Effector CD4-positive, alpha-beta T cell (primary cell): ENCODE measurements around the gene ZC3HAV1L.
"Not testable (repeated sequence)": the region's sequence is repeated elsewhere in the genome, so short reads cannot be mapped to it uniquely, and the experiment has no call there.

Experiments used
- DNase-seq: peaks from one replicate; pipeline ENCODE4 v3.0.0-alpha.2; 2020

ZC3HAV1L gene

DNA sequence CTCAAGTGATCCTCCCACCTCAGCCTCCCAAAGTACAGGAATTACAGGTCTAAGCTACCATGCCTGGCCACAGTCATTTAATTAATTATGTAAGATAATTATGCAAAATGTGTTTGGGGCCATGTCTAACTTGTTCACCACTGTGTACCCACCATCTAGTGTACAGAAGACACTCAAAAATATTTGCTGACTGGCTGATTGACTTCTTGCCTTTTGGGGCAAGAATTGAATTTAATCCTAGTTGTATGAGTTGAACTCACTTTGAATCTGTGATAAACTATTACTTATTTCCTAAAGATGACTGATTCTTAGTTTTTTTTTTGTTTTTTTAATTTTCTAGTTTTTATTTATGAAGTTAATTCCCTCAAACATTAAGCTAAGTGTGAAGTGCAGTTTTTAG, 15.8 kb upstream of the ZC3HAV1L start:
- no peak for DNase-seq

DNA sequence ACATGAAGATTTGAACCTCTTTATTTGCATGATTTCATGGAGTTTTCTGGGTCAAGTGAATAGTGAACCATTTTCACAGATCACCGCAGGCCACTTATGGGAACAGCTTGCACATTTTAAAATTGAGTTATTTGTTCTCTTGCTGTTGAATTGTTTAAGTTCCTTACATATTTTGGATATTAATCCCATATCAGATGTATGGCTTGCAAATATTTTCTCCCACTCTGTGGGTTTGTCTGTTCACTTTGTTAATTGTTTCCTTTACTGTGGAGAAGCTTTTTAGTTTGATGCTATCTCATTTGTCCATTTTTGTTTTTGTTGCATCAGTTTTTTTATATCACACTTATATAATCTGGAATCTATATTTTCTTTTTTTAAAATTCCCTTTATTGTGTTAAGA, 14.1 kb upstream of the ZC3HAV1L start:
- no peak for DNase-seq

DNA sequence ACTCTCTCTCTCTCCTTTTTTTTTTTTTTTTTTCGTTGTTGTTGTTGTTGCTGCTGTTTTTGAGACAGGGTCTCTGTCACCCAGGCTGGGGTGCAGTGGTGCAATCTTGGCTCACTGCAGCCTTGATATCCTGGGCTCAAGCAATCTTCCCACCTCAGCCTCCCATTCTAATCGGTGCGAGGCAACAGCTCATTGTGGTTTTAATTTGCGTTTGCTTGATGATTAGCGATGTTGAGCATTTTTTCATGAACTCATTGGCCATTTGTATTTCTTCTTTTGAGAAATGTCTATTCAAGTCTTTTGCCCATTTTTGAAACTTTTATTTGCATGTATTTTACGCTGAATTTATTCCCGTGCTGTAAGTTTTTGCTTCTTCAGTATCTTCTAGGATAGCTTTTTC, 13.3 kb upstream of the ZC3HAV1L start:
- DNase-seq = no peak

DNA sequence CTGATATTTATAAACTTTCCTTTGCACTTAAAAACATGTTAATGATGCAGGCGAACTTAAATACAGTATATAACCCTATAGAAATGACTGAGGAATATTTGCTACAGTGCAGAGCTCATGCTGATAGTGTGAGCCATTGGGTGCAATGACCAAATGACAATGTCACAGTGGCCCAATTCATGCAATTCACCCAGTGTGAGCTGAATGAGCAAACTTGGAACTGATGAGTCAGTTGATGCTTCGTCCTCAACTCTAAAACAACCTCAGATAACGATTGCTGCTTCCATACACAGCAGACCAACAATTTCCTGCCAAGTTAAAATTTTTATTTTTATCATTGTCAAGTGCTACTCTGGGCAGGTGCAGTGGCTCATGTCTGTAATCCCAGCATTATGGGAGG, 12.1 kb upstream of the ZC3HAV1L start:
- DNase-seq = no peak

DNA sequence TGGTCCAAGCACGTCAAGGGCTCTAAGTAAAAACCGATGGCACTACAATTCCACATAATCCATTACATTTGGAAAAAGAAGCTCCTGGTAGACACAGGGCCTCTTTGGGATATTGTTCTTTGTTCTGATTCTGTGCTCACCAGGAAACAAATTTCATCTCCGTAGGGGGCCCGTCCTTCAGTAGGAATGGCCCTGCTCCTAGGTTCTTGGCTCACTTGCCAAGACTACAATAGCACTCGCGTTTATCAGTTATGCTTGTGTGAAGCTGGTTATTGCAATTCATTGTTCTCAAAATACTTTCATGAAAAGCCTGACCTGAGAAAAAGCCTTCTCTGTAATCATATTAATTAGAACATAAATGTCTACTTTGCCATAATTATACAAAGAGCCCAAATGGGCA, 10.3 kb upstream of the ZC3HAV1L start:
- no peak for DNase-seq

- DNase-seq = no peak
These were observed 9.3 kb upstream of the ZC3HAV1L start for GRCh38 chr7:139044813-139045794.

GRCh38 chr7:139043823-139044812, 8.3 kb upstream of the ZC3HAV1L start:
- peak; percentile 66 for DNase-seq

GRCh38 chr7:139041378-139042085, 5.7 kb upstream of the ZC3HAV1L start:
- DNase-seq = no peak

- DNase-seq = no peak
These were observed 2.8 kb upstream of the ZC3HAV1L start for GRCh38 chr7:139038691-139039090.

DNA sequence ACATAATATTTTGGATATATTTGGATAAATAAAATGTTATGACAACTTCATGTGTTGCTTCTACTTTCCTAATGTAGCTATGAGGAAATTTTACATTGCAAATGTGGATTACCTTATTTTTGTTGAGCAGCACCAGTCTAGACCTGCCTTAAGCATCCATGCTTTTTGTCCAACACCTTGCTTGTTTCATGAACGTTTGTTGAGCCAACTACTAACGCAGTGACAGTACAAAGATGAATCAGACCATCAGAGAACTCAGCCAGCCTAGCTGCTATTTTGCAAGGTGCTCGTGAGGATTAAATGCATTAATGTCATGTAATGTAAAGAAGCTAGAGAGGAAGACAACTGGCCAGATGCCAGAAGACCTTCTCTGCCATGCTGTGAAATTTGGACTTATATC, 1.1 kb upstream of the ZC3HAV1L start:
- no peak for DNase-seq

- DNase-seq = no peak
These were observed 822 bp downstream of the ZC3HAV1L start for GRCh38 chr7:139034855-139035585.

GRCh38 chr7:139034336-139034735, 1.5 kb downstream of the ZC3HAV1L start:
- no peak for DNase-seq

DNA sequence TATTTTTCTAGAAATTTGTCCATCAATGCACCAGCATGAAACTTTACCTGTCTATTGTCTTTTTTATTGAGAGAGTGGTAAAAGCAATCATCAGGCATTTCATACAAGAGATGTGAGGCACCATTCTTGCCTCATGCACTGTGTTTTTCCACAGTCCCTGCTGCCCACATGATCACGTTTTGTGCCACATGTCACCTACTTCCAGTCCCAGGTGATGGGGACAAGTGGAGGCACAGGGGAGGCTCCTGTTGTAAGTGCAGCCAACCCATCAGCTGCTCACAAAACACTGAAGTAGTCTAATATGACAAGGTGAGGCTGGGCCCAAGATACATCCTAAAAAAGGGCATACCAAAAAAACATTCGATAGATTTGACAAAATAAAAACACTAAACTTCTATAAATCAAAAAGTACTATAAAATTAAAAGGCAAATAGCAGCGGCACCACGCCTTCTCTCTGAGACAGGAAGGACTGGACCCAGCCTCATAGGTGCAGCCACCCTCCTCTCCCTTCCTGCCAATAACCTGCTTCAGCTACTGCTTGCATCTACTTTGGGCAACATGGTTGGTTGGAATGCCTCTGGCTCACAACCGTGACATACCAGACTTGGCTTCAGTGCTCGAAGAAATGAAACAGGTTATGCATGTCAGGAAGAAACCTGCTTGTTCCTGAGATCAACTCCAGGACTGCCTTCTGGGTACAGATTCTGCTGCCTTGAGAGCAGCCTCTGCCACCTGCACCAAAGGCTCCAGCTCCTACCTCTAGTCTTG, 2.3 kb downstream of the ZC3HAV1L start:
- DNase-seq = no peak

GRCh38 chr7:139032473-139032872, 3.4 kb downstream of the ZC3HAV1L start:
- DNase-seq = no peak

DNA sequence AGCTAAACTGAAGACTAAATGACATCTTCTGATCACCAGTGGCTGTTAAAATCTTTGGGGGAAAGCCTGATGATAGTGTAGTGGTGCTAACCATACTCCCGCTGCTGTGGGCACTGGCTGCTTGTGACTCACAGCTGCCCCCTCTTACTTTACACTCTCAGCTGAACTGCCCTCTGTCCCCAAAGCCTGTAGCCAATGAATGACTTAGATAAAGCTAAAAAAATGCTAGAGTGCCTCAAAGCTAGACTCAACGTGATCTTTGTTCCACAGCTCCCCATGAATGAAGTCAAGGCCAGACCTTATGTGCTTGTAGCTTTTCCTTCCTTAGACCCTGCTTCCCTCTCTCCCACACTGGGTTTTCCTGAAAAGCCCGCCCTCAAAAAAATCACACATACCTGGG, 6.5 kb downstream of the ZC3HAV1L start:
- no peak for DNase-seq

DNA sequence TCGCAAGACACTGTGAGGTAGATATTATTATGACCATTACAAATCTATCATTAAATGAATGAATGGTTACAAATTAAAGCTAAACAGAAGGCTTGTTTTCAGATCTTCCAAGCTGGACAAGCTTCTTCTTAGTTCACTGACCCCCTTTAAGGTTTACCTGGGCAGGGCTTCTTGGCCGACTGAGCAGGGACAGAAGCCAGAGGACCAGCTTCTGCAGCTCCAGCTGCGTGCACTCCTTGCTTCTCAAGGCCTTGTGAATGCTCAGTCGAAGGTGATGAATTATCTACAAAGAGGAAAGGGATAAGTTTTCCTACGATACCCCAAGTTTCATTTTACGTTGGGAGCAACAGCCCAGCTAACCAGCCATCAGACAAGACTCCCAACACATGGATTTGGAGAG, 9.3 kb downstream of the ZC3HAV1L start:
- no peak for DNase-seq

DNA sequence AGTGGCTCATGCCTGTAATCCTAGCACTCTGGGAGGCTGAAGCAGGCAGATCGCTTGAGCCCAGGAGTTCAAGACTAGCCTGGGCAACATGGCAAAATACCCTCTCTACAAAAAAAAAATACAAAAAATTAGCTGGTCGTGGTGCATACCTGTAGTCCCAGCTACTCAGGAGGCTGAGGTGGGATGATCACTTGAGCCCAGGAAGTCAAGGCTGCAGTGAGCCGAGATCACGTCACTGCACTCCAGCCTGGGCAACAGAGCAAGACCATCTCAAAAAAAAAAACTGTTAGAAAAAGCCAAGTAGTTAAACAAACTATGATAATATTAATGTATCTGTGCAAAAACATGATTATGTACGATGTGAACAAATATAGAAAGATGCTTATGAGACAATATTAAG, 10.0 kb downstream of the ZC3HAV1L start:
- DNase-seq = not testable (repeated sequence)

- DNase-seq = no peak
These were observed 12.8 kb downstream of the ZC3HAV1L start for GRCh38 chr7:139023076-139023475.

DNA sequence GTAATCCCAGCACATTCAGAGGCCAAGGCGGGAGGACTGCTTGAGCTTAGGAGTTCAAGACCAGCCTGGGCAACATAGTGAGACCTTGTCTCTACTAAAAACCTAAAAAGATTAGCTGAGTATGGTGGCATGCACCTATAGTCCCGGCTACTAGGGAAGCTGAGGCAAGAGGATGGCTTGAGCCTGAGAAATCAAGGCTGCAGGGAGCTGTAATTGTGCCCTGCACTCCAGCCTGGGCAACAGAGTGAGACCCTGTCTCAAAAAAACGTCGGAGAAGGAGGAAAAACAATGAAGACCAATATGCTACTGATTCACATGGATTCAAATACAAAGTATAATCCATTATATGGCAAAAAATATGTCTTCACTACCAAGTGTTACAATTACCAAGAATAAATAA, 13.6 kb downstream of the ZC3HAV1L start:
- no peak for DNase-seq

DNA sequence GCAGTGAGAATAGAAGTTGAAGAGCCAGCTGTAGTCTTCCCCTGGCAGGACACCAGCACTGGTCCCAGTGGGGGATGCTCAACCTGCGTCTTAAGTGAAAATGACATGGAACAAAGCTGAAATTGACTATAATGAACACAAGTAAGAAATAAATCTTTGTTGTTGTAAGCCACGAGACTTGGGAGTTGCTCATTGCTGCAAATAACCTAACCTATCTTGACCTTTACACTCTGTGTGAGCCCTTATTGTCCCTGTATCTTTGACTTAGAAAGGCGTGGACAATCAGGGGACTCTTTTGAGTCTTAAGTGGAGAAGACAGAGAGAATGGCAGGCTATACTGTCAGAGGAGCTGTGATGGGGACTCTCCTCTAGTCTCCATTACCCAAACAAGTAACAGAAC, 16.9 kb downstream of the ZC3HAV1L start:
- no peak for DNase-seq

GRCh38 chr7:139016931-139017511, 18.8 kb downstream of the ZC3HAV1L start:
- DNase-seq = peak; percentile 37
